ENCODE results near the gene KCND2.
"Not testable (repeated sequence)": the region's sequence is repeated elsewhere in the genome, so short reads cannot be mapped to it uniquely, and the experiment has no call there.

The KCND2 gene

GRCh38 chr7:120564145-120564544, 291.2 kb downstream of the KCND2 start:
- DNase-seq (ENCODE audit: low read depth): no peak
- no peak overlapping the region for H3K4me3 ChIP-seq (ENCODE audit: low read depth, low read length)
- TF ChIP-seq MAX (IDR thresholded peaks at IDR 0.05; ENCODE audit: low read depth, low read length) (no peak), POLR2A (IDR thresholded peaks at IDR 0.05; ENCODE audit: extremely low read depth, insufficient read length) (no peak), MYC (IDR thresholded peaks at IDR 0.05; ENCODE audit: low read depth, low read length) (no peak), CTCF (IDR thresholded peaks at IDR 0.05; ENCODE audit: low read depth, low read length) (no peak)

GRCh38 chr7:120567204-120567603, 294.2 kb downstream of the KCND2 start:
- H3K4me3 ChIP-seq (ENCODE audit: low read depth, low read length): no peak overlapping the region
- DNase-seq (ENCODE audit: low read depth): no peak
- no peak for TF ChIP-seq MYC (IDR thresholded peaks at IDR 0.05; ENCODE audit: low read depth, low read length)
- TF ChIP-seq POLR2A (IDR thresholded peaks at IDR 0.05; ENCODE audit: extremely low read depth, insufficient read length): no peak
- TF ChIP-seq CTCF (IDR thresholded peaks at IDR 0.05; ENCODE audit: low read depth, low read length): no peak
- no peak for TF ChIP-seq MAX (IDR thresholded peaks at IDR 0.05; ENCODE audit: low read depth, low read length)

- not testable (repeated sequence) for DNase-seq (ENCODE audit: low read depth); H3K4me3 ChIP-seq (ENCODE audit: low read depth, low read length)
Measured at GRCh38 chr7:120578657-120579056, 305.7 kb downstream of the KCND2 start.

GRCh38 chr7:120582916-120583315, 309.9 kb downstream of the KCND2 start:
- no peak for DNase-seq (ENCODE audit: low read depth)
- TF ChIP-seq CTCF (IDR thresholded peaks at IDR 0.05; ENCODE audit: low read depth, low read length): no peak
- no peak for TF ChIP-seq MAX (IDR thresholded peaks at IDR 0.05; ENCODE audit: low read depth, low read length)

GRCh38 chr7:120583899-120584586, 311.1 kb downstream of the KCND2 start:
- no peak overlapping the region for H3K4me3 ChIP-seq (ENCODE audit: low read depth, low read length)
- no peak for DNase-seq (ENCODE audit: low read depth)
- TF ChIP-seq CTCF (IDR thresholded peaks at IDR 0.05; ENCODE audit: low read depth, low read length): no peak
- no peak for TF ChIP-seq MYC (IDR thresholded peaks at IDR 0.05; ENCODE audit: low read depth, low read length)
- no peak for TF ChIP-seq MAX (IDR thresholded peaks at IDR 0.05; ENCODE audit: low read depth, low read length)
- TF ChIP-seq POLR2A (IDR thresholded peaks at IDR 0.05; ENCODE audit: extremely low read depth, insufficient read length): no peak

More at GRCh38 chr7:120582916-120583315, 309.9 kb downstream of the KCND2 start:
- no peak overlapping the region for H3K4me3 ChIP-seq (ENCODE audit: low read depth, low read length)

GRCh38 chr7:120586571-120586970, 313.6 kb downstream of the KCND2 start:
- no peak overlapping the region for H3K4me3 ChIP-seq (ENCODE audit: low read depth, low read length)
- DNase-seq (ENCODE audit: low read depth): no peak
- TF ChIP-seq POLR2A (IDR thresholded peaks at IDR 0.05; ENCODE audit: extremely low read depth, insufficient read length) (no peak), MYC (IDR thresholded peaks at IDR 0.05; ENCODE audit: low read depth, low read length) (no peak), MAX (IDR thresholded peaks at IDR 0.05; ENCODE audit: low read depth, low read length) (no peak), CTCF (IDR thresholded peaks at IDR 0.05; ENCODE audit: low read depth, low read length) (no peak)

All from NB4 (cell line).